Testis (tissue), 2 donors: ENCODE data around the gene KLK5.

Experiments
- POLR2A ChIP-seq: fragments of 450-650 bp; IDR thresholded peaks from one replicate; pipeline ENCODE4 v1.6.1; 2017; ENCODE audit warnings: antibody characterized with exemption, mild to moderate bottlenecking, moderate library complexity
- TF ChIP-seq, protein P1 (sequence below), 3 experiments: fragments of 450-650 bp in 2 of 3; fragments of 200-600 bp in 1 of 3; sonication (generic) in 1 of 3; IDR thresholded peaks; one replicate each; pipeline ENCODE4 v1.5.1; 2016 to 2019; ENCODE audit warnings: antibody characterized with exemption in 3 of 3, mild to moderate bottlenecking in 2 of 3, moderate library complexity in 1 of 3

GRCh38 chr19:50898018-50898417 lies 54.8 kb downstream of the KLK5 start:
- TF ChIP-seq, protein P1, sequence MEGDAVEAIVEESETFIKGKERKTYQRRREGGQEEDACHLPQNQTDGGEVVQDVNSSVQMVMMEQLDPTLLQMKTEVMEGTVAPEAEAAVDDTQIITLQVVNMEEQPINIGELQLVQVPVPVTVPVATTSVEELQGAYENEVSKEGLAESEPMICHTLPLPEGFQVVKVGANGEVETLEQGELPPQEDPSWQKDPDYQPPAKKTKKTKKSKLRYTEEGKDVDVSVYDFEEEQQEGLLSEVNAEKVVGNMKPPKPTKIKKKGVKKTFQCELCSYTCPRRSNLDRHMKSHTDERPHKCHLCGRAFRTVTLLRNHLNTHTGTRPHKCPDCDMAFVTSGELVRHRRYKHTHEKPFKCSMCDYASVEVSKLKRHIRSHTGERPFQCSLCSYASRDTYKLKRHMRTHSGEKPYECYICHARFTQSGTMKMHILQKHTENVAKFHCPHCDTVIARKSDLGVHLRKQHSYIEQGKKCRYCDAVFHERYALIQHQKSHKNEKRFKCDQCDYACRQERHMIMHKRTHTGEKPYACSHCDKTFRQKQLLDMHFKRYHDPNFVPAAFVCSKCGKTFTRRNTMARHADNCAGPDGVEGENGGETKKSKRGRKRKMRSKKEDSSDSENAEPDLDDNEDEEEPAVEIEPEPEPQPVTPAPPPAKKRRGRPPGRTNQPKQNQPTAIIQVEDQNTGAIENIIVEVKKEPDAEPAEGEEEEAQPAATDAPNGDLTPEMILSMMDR (IDR thresholded peaks at IDR 0.05), result no peak
- no peak for TF ChIP-seq POLR2A
